ENCODE results near the gene AMFR. TPM values are rescaled to one million over a fixed set of nuclear protein-coding genes. Genes with fewer than 3 reads are reported as not detected.

The AMFR gene
- total RNA-seq, 1 experiment from 2014 or later: 48.1 TPM

DNA sequence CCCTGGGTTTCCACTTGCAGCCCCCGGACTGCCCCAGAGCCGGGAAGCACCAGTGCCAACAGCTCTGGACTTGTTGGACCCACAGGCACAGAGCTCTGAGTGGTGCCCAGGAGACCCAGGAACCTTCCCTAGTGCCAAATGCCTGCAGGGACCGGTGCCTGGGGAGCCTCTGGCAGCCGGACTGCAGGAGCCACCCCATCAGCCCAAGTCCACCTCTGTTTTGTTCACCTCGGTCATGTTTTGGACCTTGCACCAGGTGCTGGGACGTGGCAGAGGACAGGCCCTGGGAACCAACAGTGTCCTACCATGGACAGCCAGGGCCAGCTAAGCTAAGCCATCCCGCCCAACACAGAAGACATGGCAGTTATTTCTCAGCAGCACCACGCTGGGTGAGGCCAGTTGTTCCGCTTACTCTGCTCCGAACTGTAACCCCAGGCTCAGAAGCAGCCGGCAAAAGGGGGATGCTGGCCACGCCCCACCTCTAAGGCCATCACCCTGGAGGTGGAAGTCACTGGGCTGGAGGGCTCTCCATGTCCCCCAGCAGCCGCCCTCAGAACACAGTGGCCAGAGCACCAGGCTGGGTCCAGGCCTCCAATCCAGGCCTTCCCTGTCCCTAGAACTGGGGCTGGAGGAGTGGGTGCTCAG, 79.8 kb downstream of the AMFR start:
- Histone ChIP-seq H3K4me1 (ENCODE audit: insufficient read depth, low read length, poor library complexity, severe bottlenecking) (no peaks in the 10 kb centered on the region), H3K9me3 (ENCODE audit: low read depth, low read length, poor library complexity, severe bottlenecking) (no peaks in the 10 kb centered on the region), H3K36me3 (ENCODE audit: insufficient read depth, low read length, poor library complexity, severe bottlenecking) (no peaks in the 10 kb centered on the region), H3K4me3 (ENCODE audit: low read depth, low read length, poor library complexity, severe bottlenecking) (no peak overlapping the region), H3K27me3 (replicated peaks; ENCODE audit: insufficient read depth, low read depth, low read length, poor library complexity) (no peaks in the 10 kb centered on the region), H3K27ac (ENCODE audit: low read depth, low read length, poor library complexity, severe bottlenecking) (no peak overlapping the region)
- ChIA-PET POLR2A (ENCODE audit: low non-redundant PET) (interaction anchor here (0.6 kb wide), 1 partner anchor 262 kb away, joined by 7 read pairs; no protein-coding TSS in a partner anchor), CTCF (no interaction called here)
- DNase-seq (ENCODE audit: low spot score): no peak
- intact Hi-C loops (cut with micrococcal nuclease; ENCODE audit: unreplicated experiment): no loop called here
- no TSS peak for BruUV-seq (replicated peaks)
- TF ChIP-seq, protein P1, sequence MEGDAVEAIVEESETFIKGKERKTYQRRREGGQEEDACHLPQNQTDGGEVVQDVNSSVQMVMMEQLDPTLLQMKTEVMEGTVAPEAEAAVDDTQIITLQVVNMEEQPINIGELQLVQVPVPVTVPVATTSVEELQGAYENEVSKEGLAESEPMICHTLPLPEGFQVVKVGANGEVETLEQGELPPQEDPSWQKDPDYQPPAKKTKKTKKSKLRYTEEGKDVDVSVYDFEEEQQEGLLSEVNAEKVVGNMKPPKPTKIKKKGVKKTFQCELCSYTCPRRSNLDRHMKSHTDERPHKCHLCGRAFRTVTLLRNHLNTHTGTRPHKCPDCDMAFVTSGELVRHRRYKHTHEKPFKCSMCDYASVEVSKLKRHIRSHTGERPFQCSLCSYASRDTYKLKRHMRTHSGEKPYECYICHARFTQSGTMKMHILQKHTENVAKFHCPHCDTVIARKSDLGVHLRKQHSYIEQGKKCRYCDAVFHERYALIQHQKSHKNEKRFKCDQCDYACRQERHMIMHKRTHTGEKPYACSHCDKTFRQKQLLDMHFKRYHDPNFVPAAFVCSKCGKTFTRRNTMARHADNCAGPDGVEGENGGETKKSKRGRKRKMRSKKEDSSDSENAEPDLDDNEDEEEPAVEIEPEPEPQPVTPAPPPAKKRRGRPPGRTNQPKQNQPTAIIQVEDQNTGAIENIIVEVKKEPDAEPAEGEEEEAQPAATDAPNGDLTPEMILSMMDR (conservative IDR thresholded peaks at IDR 0.05; ENCODE audit: low read depth, low read length): no peak
- TF ChIP-seq EZH2 (IDR thresholded peaks at IDR 0.05; ENCODE audit: borderline replicate concordance, low read depth, low read length, poor library complexity, severe bottlenecking): no peak

DNA sequence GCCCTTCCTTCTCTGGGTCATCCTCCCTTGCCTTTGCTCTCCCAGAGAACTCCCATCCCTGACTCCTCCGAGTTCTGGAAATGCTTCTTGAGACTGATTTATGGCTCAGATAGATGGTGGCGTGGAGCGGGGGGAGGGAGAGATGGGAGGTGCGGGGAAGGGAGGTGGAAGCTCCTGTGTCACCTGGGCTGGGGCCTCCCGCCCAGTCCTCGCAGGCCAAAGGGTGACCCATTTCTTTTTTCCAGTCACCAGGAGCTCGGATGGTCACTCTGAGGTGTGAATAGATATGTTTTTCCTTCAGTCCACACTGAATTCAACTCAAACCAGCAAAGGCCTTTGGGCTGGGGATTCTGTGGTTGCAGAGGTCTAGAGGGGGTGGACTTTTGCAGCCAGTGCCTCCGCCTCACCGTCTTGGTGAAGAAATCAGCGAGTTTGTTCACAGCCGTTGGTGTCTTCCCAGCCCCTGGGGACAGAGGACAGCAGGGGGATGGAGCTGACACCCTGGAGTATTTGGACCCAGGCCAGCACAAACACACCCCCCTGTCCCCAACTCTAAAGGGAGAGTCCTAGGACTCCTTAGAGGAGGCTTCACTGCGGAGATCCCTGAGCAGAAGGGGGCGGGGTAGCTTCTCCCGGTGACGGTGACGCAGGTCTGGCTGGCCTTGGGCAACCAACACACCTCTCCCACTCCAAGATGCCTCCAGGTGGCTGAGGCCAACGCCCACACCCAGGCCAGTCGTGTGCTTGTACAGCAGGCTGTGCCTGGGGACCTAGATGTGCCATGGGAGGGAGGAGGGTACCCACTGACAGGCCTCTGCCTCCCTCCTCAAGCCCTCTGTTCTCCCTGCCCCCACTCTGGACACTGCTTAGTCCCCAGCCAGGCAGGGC, 80.6 kb downstream of the AMFR start:
- intact Hi-C loops (cut with micrococcal nuclease; ENCODE audit: unreplicated experiment): no loop called here
- ChIA-PET CTCF (no interaction called here), POLR2A (ENCODE audit: low non-redundant PET) (interaction anchor here (0.6 kb wide), 1 partner anchor 261 kb away, joined by 7 read pairs; no protein-coding TSS in a partner anchor)
- no peaks in the 10 kb centered on the region for H3K27me3 ChIP-seq (replicated peaks; ENCODE audit: insufficient read depth, low read depth, low read length, poor library complexity)
- no peaks in the 10 kb centered on the region for H3K9me3 ChIP-seq (ENCODE audit: low read depth, low read length, poor library complexity, severe bottlenecking)
- no peak overlapping the region for H3K4me3 ChIP-seq (ENCODE audit: low read depth, low read length, poor library complexity, severe bottlenecking)
- no peaks in the 10 kb centered on the region for H3K4me1 ChIP-seq (ENCODE audit: insufficient read depth, low read length, poor library complexity, severe bottlenecking)
- H3K27ac ChIP-seq (ENCODE audit: low read depth, low read length, poor library complexity, severe bottlenecking): no peak overlapping the region
- no TSS peak for BruUV-seq (replicated peaks)
- H3K36me3 ChIP-seq (ENCODE audit: insufficient read depth, low read length, poor library complexity, severe bottlenecking): no peaks in the 10 kb centered on the region
- DNase-seq (ENCODE audit: low spot score): no peak
- TF ChIP-seq, protein P1 (conservative IDR thresholded peaks at IDR 0.05; ENCODE audit: low read depth, low read length): no peak
- TF ChIP-seq EZH2 (IDR thresholded peaks at IDR 0.05; ENCODE audit: borderline replicate concordance, low read depth, low read length, poor library complexity, severe bottlenecking): no peak

DNA sequence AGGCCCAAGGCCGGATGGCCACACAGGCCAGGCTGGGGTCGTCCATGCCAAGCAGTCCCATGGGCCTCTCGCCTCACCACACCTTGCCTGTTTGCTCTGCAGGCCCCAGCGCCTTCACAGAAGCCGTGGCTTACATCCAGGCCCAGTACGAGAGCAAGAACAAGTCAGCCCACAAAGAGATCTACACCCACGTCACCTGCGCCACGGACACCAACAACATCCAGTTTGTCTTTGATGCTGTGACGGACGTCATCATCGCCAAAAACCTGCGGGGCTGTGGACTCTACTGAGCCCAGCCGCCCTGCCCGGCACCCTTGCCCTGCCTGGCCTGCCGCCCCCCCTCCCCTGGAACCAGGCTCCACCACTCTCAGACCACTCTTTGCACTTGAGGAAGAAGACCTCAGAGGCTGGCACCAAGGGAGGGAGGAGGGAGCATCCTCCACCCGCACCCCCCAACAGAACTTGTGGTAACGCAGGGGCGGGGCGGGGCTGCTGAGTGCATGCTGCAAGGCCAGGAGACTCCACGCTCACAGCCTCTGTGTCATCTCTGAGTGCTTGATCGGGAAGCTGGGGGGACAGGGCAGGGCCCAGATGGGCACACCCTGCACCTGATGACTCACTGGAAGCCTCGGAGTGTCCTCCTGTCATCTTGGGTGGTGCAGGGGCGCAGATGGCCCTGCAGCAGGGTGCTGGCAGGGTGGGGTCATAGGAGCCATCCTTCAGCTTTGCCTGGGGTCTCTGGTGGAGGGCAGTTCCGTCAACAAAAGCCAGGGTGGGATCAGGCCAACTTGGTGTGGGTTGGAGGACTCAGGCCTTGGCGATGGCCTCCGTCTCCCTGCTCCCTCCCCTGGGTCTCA, 81.5 kb downstream of the AMFR start:
- ChIA-PET CTCF (no interaction called here), POLR2A (ENCODE audit: low non-redundant PET) (interaction anchor here (0.7 kb wide), 1 partner anchor 14 kb away, joined by 3 read pairs; no protein-coding TSS in a partner anchor)
- H3K4me3 ChIP-seq (ENCODE audit: low read depth, low read length, poor library complexity, severe bottlenecking): no peak overlapping the region
- no peak for DNase-seq (ENCODE audit: low spot score)
- no peaks in the 10 kb centered on the region for H3K9me3 ChIP-seq (ENCODE audit: low read depth, low read length, poor library complexity, severe bottlenecking)
- TF ChIP-seq, protein P1 (conservative IDR thresholded peaks at IDR 0.05; ENCODE audit: low read depth, low read length): no peak
- TF ChIP-seq EZH2 (IDR thresholded peaks at IDR 0.05; ENCODE audit: borderline replicate concordance, low read depth, low read length, poor library complexity, severe bottlenecking): no peak
- intact Hi-C loops (cut with micrococcal nuclease; ENCODE audit: unreplicated experiment): no loop called here
- no peaks in the 10 kb centered on the region for H3K36me3 ChIP-seq (ENCODE audit: insufficient read depth, low read length, poor library complexity, severe bottlenecking)
- no TSS peak for BruUV-seq (replicated peaks)
- no peak overlapping the region for H3K27ac ChIP-seq (ENCODE audit: low read depth, low read length, poor library complexity, severe bottlenecking)
- H3K4me1 ChIP-seq (ENCODE audit: insufficient read depth, low read length, poor library complexity, severe bottlenecking): no peaks in the 10 kb centered on the region
- no peaks in the 10 kb centered on the region for H3K27me3 ChIP-seq (replicated peaks; ENCODE audit: insufficient read depth, low read depth, low read length, poor library complexity)
